Germinal center (tissue), 1 donor: Measurements from ENCODE around the gene RRAD.
"Not testable (repeated sequence)": the region's sequence is repeated elsewhere in the genome, so short reads cannot be mapped to it uniquely, and the experiment has no call there.

Experiments used
- DNase-seq: peaks from one replicate; pipeline ENCODE4 v3.0.0; 2012; ENCODE audit warnings: mixed read lengths, low spot score

Gene RRAD

DNA sequence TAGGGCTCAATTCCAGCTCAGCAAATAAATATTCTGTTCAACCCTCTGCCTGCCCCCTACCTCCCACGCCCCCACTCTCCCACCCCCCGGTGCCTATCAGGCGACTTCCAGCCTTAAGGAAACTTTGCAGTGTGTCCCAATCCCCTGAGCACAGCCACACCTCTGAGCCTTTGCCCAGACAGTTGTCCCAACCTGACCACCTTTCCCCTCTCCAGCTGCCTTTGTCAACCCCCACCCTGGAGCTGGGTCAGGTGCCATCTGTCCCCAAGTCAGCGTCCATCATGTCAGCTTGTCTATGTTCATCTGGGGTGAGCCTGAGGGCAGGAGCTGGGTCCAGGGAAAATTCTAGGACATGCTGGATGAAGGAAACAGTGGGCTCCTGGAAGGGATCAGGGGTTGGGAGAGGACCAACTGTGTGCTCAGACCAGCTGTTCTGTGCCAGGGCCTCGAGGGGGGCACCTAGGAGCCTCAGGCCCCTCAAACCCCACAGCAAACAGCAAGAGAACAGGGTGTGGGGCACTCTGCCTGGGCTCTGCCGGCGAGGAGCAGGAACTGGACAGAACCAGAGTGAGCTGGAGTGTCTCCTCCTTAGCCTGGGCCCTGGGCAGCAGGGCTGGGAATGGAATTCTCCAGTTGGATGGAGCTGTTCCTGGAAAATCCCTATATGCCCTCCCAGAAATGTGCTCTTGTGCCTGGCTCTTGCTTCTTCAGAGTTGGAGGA is 24.5 kb downstream of the RRAD start:
- no peak for DNase-seq

- DNase-seq = no peak
Measured at GRCh38 chr16:66899945-66900710, 25.2 kb downstream of the RRAD start.

GRCh38 chr16:66899310-66899944 is 25.9 kb downstream of the RRAD start:
- no peak for DNase-seq

GRCh38 chr16:66898933-66899309 is 26.4 kb downstream of the RRAD start:
- DNase-seq = no peak

DNA sequence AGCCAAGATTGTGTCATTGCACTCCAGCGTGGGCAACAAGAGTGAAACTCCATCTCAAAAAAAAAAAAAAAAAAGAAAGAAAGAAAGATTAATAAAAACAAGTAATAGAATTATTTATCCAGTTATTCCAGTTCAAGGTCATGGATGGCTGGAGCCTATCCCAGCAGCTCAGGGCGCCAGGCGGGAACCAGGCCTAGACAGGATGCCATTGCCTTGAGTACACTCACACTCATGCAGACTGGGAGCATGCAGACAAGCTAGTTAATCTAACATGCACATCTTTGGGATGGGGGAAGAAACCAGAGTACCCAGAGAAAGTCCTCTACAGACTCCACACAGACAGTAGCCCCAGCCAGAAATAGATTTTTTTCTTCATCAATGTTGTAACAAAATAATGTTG is 27.1 kb downstream of the RRAD start:
- no peak for DNase-seq

DNA sequence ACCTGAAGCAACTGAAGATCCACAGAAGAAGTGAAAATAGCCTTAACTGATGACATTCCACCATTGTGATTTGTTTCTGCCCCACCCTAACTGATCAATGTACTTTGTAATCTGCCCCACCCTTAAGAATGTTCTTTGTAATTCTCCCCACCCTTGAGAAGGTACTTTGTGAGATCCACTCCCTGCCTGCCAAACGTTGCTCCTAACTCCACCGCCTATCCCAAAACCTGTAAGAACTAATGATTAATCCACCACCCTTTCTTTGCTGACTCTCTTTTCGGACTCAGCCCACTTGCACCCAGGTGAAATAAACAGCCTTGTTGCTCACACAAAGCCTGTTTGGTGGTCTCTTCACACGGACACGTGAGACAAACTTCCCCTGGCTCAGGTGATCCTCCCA is 28.7 kb downstream of the RRAD start:
- not testable (repeated sequence) for DNase-seq

GRCh38 chr16:66895999-66896398 is 29.3 kb downstream of the RRAD start:
- DNase-seq = peak; percentile 1

GRCh38 chr16:66895689-66895979 is 29.7 kb downstream of the RRAD start:
- no peak for DNase-seq

- DNase-seq = peak; percentile 47
Measured at GRCh38 chr16:66894948-66895688, 30.2 kb downstream of the RRAD start.

GRCh38 chr16:66894055-66894454 is 31.3 kb downstream of the RRAD start:
- DNase-seq = no peak

DNA sequence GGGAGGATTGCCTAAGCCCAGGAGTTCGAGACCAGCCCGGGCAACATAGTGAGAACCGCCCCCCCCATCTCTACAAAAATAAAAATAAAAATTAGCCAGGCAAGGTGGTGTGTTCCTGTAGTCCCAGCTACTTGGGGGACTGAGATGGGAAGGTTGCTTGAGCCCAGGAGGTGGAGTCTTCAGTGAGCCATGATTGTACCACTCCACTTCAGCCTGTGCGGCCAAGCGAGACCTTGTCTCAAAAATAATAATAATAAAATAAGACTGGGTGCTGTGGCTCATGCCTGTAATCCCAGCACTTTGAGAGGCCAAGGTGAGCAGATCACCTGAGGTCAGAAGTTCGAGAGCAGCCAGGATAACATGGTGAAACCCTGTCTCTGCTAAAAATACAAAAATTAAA is 33.5 kb downstream of the RRAD start:
- DNase-seq = no peak

GRCh38 chr16:66891360-66891759 is 34.0 kb downstream of the RRAD start:
- no peak for DNase-seq

DNA sequence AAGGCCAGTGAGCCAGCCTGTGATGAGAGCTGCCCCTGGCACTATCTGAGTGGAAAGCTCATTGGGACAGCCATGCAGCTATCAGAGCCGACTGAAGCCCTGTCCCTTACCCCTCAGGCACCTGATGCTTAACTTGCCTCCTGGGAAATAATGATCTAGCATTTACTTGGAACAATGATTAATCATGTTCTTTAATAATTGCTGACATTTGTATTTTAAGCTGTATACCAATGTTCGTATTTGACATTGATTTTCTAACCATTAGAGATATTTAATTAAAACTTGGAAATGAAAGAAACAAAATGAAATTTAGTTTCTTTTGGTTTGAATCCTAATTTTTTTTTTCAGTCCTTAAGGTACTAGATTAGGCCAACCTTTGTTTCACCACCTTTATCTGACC is 34.5 kb downstream of the RRAD start:
- DNase-seq = no peak

DNA sequence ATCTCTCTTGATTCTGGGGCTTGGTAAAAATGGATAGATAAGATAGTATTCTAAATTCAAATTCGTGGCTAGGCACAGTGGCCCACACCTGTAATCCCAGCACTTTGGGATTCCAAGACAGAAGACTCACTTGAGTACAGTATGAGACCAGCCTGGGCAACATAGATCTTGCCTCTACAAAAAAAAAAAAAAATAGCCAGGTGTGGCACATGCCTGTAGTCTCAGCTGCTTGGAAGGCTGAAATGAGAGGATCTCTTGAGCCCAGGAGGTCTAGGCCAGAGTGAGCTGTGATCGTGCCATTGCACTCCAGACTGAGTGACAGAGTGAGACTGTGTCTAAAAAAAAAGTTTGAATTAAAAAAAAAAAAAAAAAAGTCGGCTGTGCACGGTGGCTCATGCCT is 35.7 kb downstream of the RRAD start:
- no peak for DNase-seq

GRCh38 chr16:66888647-66889615 is 36.4 kb downstream of the RRAD start:
- DNase-seq = no peak

DNA sequence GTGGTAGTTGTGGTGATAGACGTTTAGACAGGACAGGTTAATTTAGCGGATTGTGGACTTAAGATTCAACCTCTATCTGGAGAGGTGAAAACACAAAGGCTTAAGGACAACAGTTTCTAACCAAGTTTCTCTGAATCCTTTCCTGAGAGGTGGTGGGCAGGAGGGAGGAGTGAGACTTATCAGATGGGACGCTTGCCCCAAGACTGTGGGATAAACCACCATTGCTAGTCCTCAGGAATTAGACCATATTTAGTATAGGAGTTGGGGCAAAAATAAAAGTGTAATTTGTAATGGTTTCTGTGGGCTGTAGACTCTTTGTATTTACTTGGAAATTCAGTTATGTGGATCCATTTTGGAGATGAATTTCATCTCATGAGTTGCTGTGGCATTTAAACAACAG is 38.4 kb downstream of the RRAD start:
- DNase-seq = no peak

GRCh38 chr16:66886321-66886720 is 39.0 kb downstream of the RRAD start:
- DNase-seq = no peak

DNA sequence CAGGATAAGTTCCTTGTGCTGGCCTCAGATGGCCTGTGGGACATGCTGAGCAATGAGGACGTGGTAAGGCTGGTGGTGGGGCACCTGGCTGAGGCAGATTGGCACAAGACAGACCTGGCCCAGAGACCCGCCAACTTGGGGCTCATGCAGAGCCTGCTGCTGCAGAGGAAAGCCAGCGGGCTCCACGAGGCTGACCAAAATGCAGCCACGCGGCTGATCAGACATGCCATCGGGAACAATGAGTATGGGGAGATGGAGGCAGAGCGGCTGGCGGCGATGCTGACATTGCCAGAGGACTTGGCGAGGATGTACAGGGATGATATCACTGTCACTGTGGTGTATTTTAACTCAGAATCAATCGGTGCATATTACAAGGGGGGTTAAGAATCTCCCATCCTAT is 39.8 kb downstream of the RRAD start:
- DNase-seq = no peak

DNA sequence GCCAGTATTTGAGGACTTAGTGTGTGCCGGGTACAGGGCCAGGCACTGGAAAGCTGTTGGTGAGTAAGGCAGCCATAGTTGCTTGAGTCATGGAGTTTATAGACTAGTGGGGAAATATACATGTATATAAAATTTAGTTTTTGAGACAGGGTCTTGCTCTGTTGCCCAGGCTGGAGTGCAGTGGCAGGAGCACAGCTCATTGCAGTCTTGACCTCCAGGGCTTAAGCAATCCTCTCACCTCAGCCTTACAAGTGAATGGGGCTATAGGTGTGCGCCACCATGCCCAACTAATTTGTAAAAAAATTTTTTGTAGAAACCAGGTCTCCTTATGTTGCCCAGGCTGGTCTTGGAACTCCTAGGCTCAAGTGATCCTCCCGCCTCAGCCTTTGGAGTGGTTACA is 42.6 kb downstream of the RRAD start:
- DNase-seq = no peak

DNA sequence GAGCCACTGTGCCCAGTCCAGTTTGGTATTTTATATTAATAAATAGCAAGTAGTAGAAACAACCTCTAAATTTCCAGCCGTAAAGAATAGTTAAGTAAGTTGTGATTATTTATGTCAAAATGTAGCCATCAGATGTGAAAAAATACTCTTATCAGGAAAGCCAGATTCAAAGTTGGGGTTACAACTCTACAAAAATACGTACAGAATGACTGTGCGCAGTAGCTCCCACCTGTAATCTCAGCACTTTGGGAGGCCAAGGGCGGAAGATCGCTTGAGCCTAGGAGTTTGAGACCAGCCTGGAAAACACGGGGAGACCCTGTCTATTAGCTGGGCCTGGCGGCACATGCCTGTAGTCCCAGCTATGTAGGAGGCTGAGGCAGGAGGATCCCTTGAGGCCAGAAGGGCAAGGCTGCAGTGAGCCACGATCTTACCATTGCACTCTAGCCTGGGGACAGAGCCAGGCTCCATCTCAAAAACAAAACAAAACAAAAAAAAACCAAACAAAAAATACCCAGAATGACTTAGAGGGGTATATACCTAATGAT is 43.3 kb downstream of the RRAD start:
- DNase-seq = no peak

DNA sequence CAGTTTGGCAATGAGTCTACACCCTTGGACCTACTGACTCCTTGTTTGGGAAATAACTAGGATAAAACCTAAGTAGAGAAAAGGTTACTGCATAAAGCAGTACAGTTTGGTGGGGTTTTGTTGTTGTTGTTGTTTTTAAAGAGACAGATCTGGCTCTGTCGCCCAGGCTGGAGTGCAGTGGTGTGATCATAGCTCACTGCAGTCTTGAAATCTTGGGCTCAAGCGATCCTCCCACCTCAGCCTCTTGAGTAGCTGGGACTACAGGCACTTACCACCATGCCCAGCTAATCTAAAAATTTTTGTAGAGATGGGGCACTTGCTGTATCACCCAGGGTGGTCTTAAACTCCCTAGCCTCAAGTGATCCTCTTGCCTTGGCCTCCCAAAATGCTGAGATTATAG is 43.8 kb downstream of the RRAD start:
- no peak for DNase-seq
